IgD-negative memory B cell (primary cell): ENCODE results near the gene OR2V1. TPM values are rescaled to one million over a fixed set of nuclear protein-coding genes. Genes with fewer than 3 reads are reported as not detected.
"Not testable (repeated sequence)": the region's sequence is repeated elsewhere in the genome, so short reads cannot be mapped to it uniquely, and the experiment has no call there.

Source experiments
- H3K27ac Mint-ChIP-seq, 3 donors: one replicate each; pipeline ENCODE4 v1.8.0; 2020 to 2022; ENCODE audit warnings: mild to moderate bottlenecking in 3 of 3, mixed read lengths in 3 of 3, moderate library complexity in 1 of 3
- H3K27me3 Mint-ChIP-seq: one replicate; pipeline ENCODE4 v1.8.0; 2021; ENCODE audit warnings: mixed read lengths
- H3K36me3 Mint-ChIP-seq: one replicate; pipeline ENCODE4 v1.8.0; 2020; ENCODE audit warnings: mild to moderate bottlenecking, mixed read lengths
- H3K4me1 Mint-ChIP-seq, 3 donors: one replicate each; pipeline ENCODE4 v1.8.0; 2020 to 2022; ENCODE audit warnings: mixed read lengths in 3 of 3, mild to moderate bottlenecking in 1 of 3
- H3K4me3 Mint-ChIP-seq, 4 donors: one replicate each; pipeline ENCODE4 v1.8.0; 2020 to 2022; ENCODE audit warnings: mild to moderate bottlenecking in 4 of 4, mixed read lengths in 4 of 4, moderate library complexity in 3 of 4
- H3K9me3 Mint-ChIP-seq, 3 donors: one replicate each; pipeline ENCODE4 v1.8.0; 2020 to 2021; ENCODE audit warnings: mixed read lengths in 3 of 3, mild to moderate bottlenecking in 1 of 3
- polyA plus RNA-seq: library from polyadenylated mRNA; unstranded; fragments of 300-500 nt; fragmentation: Illumina TruSeq; gene quantifications from one replicate; pipeline ENCODE4 v1.2.3, GENCODE V29; 2021

OR2V1 gene
- polyA plus RNA-seq, 1 donor from 2014 or later = not detected

- Mint-ChIP-seq H3K36me3 (peaks cover 1% of the 10 kb centered on the region), H3K27me3 (peaks cover 44% of the 10 kb centered on the region), H3K4me1 (peaks cover 9 to 13% (median 13%) of the 10 kb centered on the region in 3 donors), H3K4me3 (peak overlapping the region in 1 of 4 donors; percentile 17), H3K9me3 (peaks cover 0 to 4% (median 0%) of the 10 kb centered on the region in 3 donors), H3K27ac (no peak overlapping the region)
Observed at GRCh38 chr5:181108578-181109165, 22.3 kb downstream of the OR2V1 start.

- Mint-ChIP-seq H3K27ac (no peak overlapping the region), H3K9me3 (peaks cover 0 to 4% (median 0%) of the 10 kb centered on the region in 3 donors), H3K4me1 (peaks cover 9 to 13% (median 13%) of the 10 kb centered on the region in 3 donors), H3K4me3 (peak overlapping the region in 1 of 4 donors; percentile 27), H3K36me3 (peaks cover 1% of the 10 kb centered on the region), H3K27me3 (peaks cover 44% of the 10 kb centered on the region)
Observed at GRCh38 chr5:181107699-181108098, 23.3 kb downstream of the OR2V1 start.

GRCh38 chr5:181105391-181106025, 25.5 kb downstream of the OR2V1 start:
- H3K27me3 Mint-ChIP-seq = peaks cover 43% of the 10 kb centered on the region
- H3K27ac Mint-ChIP-seq = peak overlapping the region in 2 of 3 donors; percentile 55 to 90
- peaks cover 1% of the 10 kb centered on the region for H3K36me3 Mint-ChIP-seq
- no peaks in the 10 kb centered on the region for H3K9me3 Mint-ChIP-seq
- H3K4me3 Mint-ChIP-seq = peak overlapping the region in 2 of 4 donors; percentile 6 to 44
- peaks cover 9 to 13% (median 13%) of the 10 kb centered on the region in 3 donors for H3K4me1 Mint-ChIP-seq

GRCh38 chr5:181104606-181105390, 26.2 kb downstream of the OR2V1 start:
- Mint-ChIP-seq H3K4me1 (peaks cover 9 to 14% (median 13%) of the 10 kb centered on the region in 3 donors), H3K27ac (peak overlapping the region in 2 of 3 donors; percentile 84 to 93), H3K4me3 (peak overlapping the region in 2 of 4 donors; percentile 84 to 96), H3K27me3 (peaks cover 42% of the 10 kb centered on the region)
- not testable (repeated sequence) for H3K36me3 Mint-ChIP-seq, H3K9me3 Mint-ChIP-seq

GRCh38 chr5:181104259-181104568, 26.8 kb downstream of the OR2V1 start:
- H3K27me3 Mint-ChIP-seq = peaks cover 46% of the 10 kb centered on the region
- H3K9me3 Mint-ChIP-seq, H3K36me3 Mint-ChIP-seq: not testable (repeated sequence)
- H3K27ac Mint-ChIP-seq = peak overlapping the region; percentile 36 to 93 (median 84)
- peak overlapping the region; percentile 76 to 96 (median 82) for H3K4me3 Mint-ChIP-seq
- peaks cover 9 to 20% (median 13%) of the 10 kb centered on the region in 3 donors for H3K4me1 Mint-ChIP-seq

- peaks cover 9 to 20% (median 13%) of the 10 kb centered on the region in 3 donors for H3K4me1 Mint-ChIP-seq
- not testable (repeated sequence) for H3K4me3 Mint-ChIP-seq, H3K27ac Mint-ChIP-seq, H3K36me3 Mint-ChIP-seq, H3K9me3 Mint-ChIP-seq
- H3K27me3 Mint-ChIP-seq = peaks cover 38% of the 10 kb centered on the region
Observed at GRCh38 chr5:181101930-181102674, 28.9 kb downstream of the OR2V1 start.

- H3K4me3 Mint-ChIP-seq, H3K27ac Mint-ChIP-seq, H3K9me3 Mint-ChIP-seq, H3K36me3 Mint-ChIP-seq: not testable (repeated sequence)
- Mint-ChIP-seq H3K27me3 (peaks cover 37% of the 10 kb centered on the region), H3K4me1 (peaks cover 9 to 20% (median 13%) of the 10 kb centered on the region in 3 donors)
Observed at GRCh38 chr5:181101030-181101641, 29.8 kb downstream of the OR2V1 start.

GRCh38 chr5:181100121-181100875, 30.7 kb downstream of the OR2V1 start:
- H3K4me1 Mint-ChIP-seq = peaks cover 3 to 14% (median 7%) of the 10 kb centered on the region in 3 donors
- no peaks in the 10 kb centered on the region for H3K36me3 Mint-ChIP-seq

GRCh38 chr5:181099602-181100086, 31.3 kb downstream of the OR2V1 start:
- Mint-ChIP-seq H3K27ac (peak overlapping the region; percentile 67 to 93 (median 70)), H3K36me3 (no peaks in the 10 kb centered on the region), H3K4me3 (peak overlapping the region in 2 of 4 donors; percentile 54 to 75), H3K27me3 (peaks cover 24% of the 10 kb centered on the region), H3K9me3 (peaks cover 0 to 2% (median 0%) of the 10 kb centered on the region in 3 donors), H3K4me1 (peaks cover 3 to 14% (median 5%) of the 10 kb centered on the region in 3 donors)

More at GRCh38 chr5:181100121-181100875, 30.7 kb downstream of the OR2V1 start:
- H3K27me3 Mint-ChIP-seq = peaks cover 29% of the 10 kb centered on the region
- peak overlapping the region; percentile 67 to 93 (median 70) for H3K27ac Mint-ChIP-seq
- H3K9me3 Mint-ChIP-seq = peaks cover 0 to 2% (median 0%) of the 10 kb centered on the region in 3 donors
- H3K4me3 Mint-ChIP-seq = peak overlapping the region in 3 of 4 donors; percentile 9 to 85 (median 75)

- H3K9me3 Mint-ChIP-seq = peaks cover 0 to 2% (median 0%) of the 10 kb centered on the region in 3 donors
- H3K36me3 Mint-ChIP-seq = no peaks in the 10 kb centered on the region
- H3K4me3 Mint-ChIP-seq = peak overlapping the region in 2 of 4 donors; percentile 73 to 75
Observed at GRCh38 chr5:181098762-181099601, 32.0 kb downstream of the OR2V1 start.

GRCh38 chr5:181097759-181098491, 33.0 kb downstream of the OR2V1 start:
- not testable (repeated sequence) for H3K4me1 Mint-ChIP-seq, H3K36me3 Mint-ChIP-seq, H3K9me3 Mint-ChIP-seq, H3K27ac Mint-ChIP-seq, H3K4me3 Mint-ChIP-seq
- H3K27me3 Mint-ChIP-seq = peaks cover 25% of the 10 kb centered on the region

More at GRCh38 chr5:181098762-181099601, 32.0 kb downstream of the OR2V1 start:
- Mint-ChIP-seq H3K4me1 (peaks cover under 1 to 7% (median under 1%) of the 10 kb centered on the region in 3 donors), H3K27me3 (peaks cover 19% of the 10 kb centered on the region), H3K27ac (peak overlapping the region; percentile 67 to 93 (median 87))

GRCh38 chr5:181097383-181097753, 33.6 kb downstream of the OR2V1 start:
- not testable (repeated sequence) for H3K4me3 Mint-ChIP-seq, H3K27ac Mint-ChIP-seq, H3K36me3 Mint-ChIP-seq, H3K9me3 Mint-ChIP-seq, H3K4me1 Mint-ChIP-seq
- H3K27me3 Mint-ChIP-seq = peaks cover 27% of the 10 kb centered on the region
